CD4-positive, alpha-beta T cell (primary cell): ENCODE data around the gene SLC2A13. TPM values are rescaled to one million over a fixed set of nuclear protein-coding genes. Genes with fewer than 3 reads are reported as not detected.

ENCODE experiments used
- ATAC-seq: fragments of 200-7000 bp; cut with Tn5 transposase; one replicate; pipeline ENCODE4 v1.10.0; 2022; ENCODE audit warnings: mild to moderate bottlenecking; ENCODE audit not compliant: poor library complexity
- CTCF ChIA-PET: fragments of 350-600 bp; sonication (Branson Sonifier 250); formaldehyde crosslinking; loops from one replicate; lab custom pipeline; 2021; ENCODE audit warnings: antibody characterized with exemption, inconsistent platforms; lab: Charles Lee
- POLR2A ChIA-PET: fragments of 350-600 bp; sonication (Branson Sonifier 250); formaldehyde crosslinking; loops from one replicate; lab custom pipeline; 2021; ENCODE audit warnings: antibody characterized with exemption, inconsistent platforms; lab: Charles Lee
- DNase-seq, 14 experiments: peaks; one replicate each; pipeline ENCODE4 v3.0.0-alpha.2; 2013 to 2020; ENCODE audit warnings: mixed read lengths in 2 of 14
- H3K27ac ChIP-seq, 2 donors: one replicate each; pipeline versions ENCODE4 v1.5.1 to v1.7.0; 2013; ENCODE audit warnings: low read length in 2 of 2, low read depth in 1 of 2, mild to moderate bottlenecking in 1 of 2
- H3K27me3 ChIP-seq, 2 experiments: 1 replicate in 1 of 2; 2 replicates in 1 of 2; pipeline versions ENCODE4 v1.6.1 to v1.7.0; 2013; ENCODE audit warnings: low read length in 2 of 2, control low read depth in 1 of 2, mild to moderate bottlenecking in 1 of 2, moderate library complexity in 1 of 2; ENCODE audit not compliant: insufficient read depth in 2 of 2, control insufficient read depth in 1 of 2
- H3K36me3 ChIP-seq: one replicate; pipeline ENCODE4 v1.6.1; 2013; ENCODE audit warnings: low read length, control low read depth; ENCODE audit not compliant: insufficient read depth
- H3K4me1 ChIP-seq: one replicate; pipeline ENCODE4 v1.6.1; 2013; ENCODE audit warnings: low read length, control low read depth; ENCODE audit not compliant: insufficient read depth
- H3K4me3 ChIP-seq: one replicate; pipeline ENCODE4 v1.5.1; 2013; ENCODE audit warnings: mild to moderate bottlenecking, low read length, moderate library complexity
- H3K9me3 ChIP-seq, 2 experiments: 1 replicate in 1 of 2; 2 replicates in 1 of 2; pipeline versions ENCODE4 v1.6.1 to v1.7.0; 2013; ENCODE audit warnings: low read length in 2 of 2, mild to moderate bottlenecking in 2 of 2, control low read depth in 1 of 2, moderate library complexity in 1 of 2; ENCODE audit not compliant: control insufficient read depth in 1 of 2, insufficient read depth in 1 of 2
- H3K27ac Mint-ChIP-seq: one replicate; pipeline ENCODE4 v1.8.0; 2020; ENCODE audit warnings: mixed read lengths
- H3K27me3 Mint-ChIP-seq: one replicate; pipeline ENCODE4 v1.8.0; 2021; ENCODE audit warnings: mixed read lengths
- H3K36me3 Mint-ChIP-seq: one replicate; pipeline ENCODE4 v1.8.0; 2021; ENCODE audit warnings: low read depth, mixed read lengths
- H3K4me1 Mint-ChIP-seq: one replicate; pipeline ENCODE4 v1.8.0; 2021; ENCODE audit warnings: low read depth, mixed read lengths
- H3K4me3 Mint-ChIP-seq: one replicate; pipeline ENCODE4 v1.8.0; 2020; ENCODE audit warnings: mild to moderate bottlenecking, mixed read lengths
- H3K9me3 Mint-ChIP-seq: one replicate; pipeline ENCODE4 v1.8.0; 2020; ENCODE audit warnings: mixed read lengths
- CTCF ChIP-seq: fragments of 200-600 bp; IDR thresholded peaks from one replicate; pipeline ENCODE4 v1.8.0; 2022; ENCODE audit warnings: antibody characterized with exemption, mild to moderate bottlenecking
- intact Hi-C, 2 experiments: fragments of 100-400 bp; cut with DNase I in 1 of 2; cut with micrococcal nuclease in 1 of 2; formaldehyde crosslinking; loops; one replicate each; pipeline versions ENCODE4 v1.15.1 to v1.9.0; 2023 to 2025; cut with DNase I, micrococcal nuclease
- total RNA-seq, 174 experiments: library from RNA in 2 of 174; stranded (reverse) in 2 of 174; gene quantifications; one replicate each; pipeline ENCODE4 v1.2.3 and lab custom pipeline; 2021 to 2026

The SLC2A13 gene
- total RNA-seq, 2 experiments from 2014 or later, result 1.6 to 1.7 TPM

- H3K36me3 ChIP-seq, result no peaks in the 10 kb centered on the region
- POLR2A ChIA-PET, result no interaction called here
- Mint-ChIP-seq H3K4me1 (no peaks in the 10 kb centered on the region), H3K4me3 (no peak overlapping the region), H3K36me3 (no peaks in the 10 kb centered on the region), H3K27ac (no peak overlapping the region), H3K9me3 (peaks cover 6% of the 10 kb centered on the region), H3K27me3 (no peaks in the 10 kb centered on the region)
- no peak for TF ChIP-seq CTCF
- H3K9me3 ChIP-seq, result no peaks in the 10 kb centered on the region
- ATAC-seq (no peak), DNase-seq (no peak)
- H3K27me3 ChIP-seq, result no peaks in the 10 kb centered on the region
- intact Hi-C loops, result no loop called here
- H3K4me3 ChIP-seq, result no peak overlapping the region
- H3K27ac ChIP-seq, result no peak overlapping the region
- CTCF ChIA-PET, result no interaction called here
- no peaks in the 10 kb centered on the region for H3K4me1 ChIP-seq
These were observed 134.5 kb downstream of the SLC2A13 start for GRCh38 chr12:39971348-39971747.

- no peaks in the 10 kb centered on the region for H3K36me3 ChIP-seq
- H3K27me3 Mint-ChIP-seq, result no peaks in the 10 kb centered on the region
- intact Hi-C loops, result no loop called here
- H3K4me1 Mint-ChIP-seq, result no peaks in the 10 kb centered on the region
- ChIA-PET POLR2A (no interaction called here), CTCF (no interaction called here)
- DNase-seq (no peak), ATAC-seq (no peak)
- no peak for TF ChIP-seq CTCF
- H3K4me3 ChIP-seq, result no peak overlapping the region
- H3K27ac Mint-ChIP-seq, result no peak overlapping the region
- H3K9me3 Mint-ChIP-seq, result peaks cover 2% of the 10 kb centered on the region
- H3K4me1 ChIP-seq, result no peaks in the 10 kb centered on the region
- H3K36me3 Mint-ChIP-seq, result no peaks in the 10 kb centered on the region
- no peaks in the 10 kb centered on the region for H3K27me3 ChIP-seq
- no peak overlapping the region for H3K4me3 Mint-ChIP-seq
- no peak overlapping the region for H3K27ac ChIP-seq
- H3K9me3 ChIP-seq, result no peaks in the 10 kb centered on the region
These were observed 139.2 kb downstream of the SLC2A13 start for GRCh38 chr12:39966721-39967120.

GRCh38 chr12:39966256-39966655, 139.6 kb downstream of the SLC2A13 start:
- TF ChIP-seq CTCF, result no peak
- H3K9me3 ChIP-seq, result no peaks in the 10 kb centered on the region
- Mint-ChIP-seq H3K36me3 (no peaks in the 10 kb centered on the region), H3K9me3 (peaks cover 2% of the 10 kb centered on the region), H3K4me3 (no peak overlapping the region), H3K4me1 (no peaks in the 10 kb centered on the region), H3K27me3 (no peaks in the 10 kb centered on the region), H3K27ac (no peak overlapping the region)
- no peaks in the 10 kb centered on the region for H3K4me1 ChIP-seq
- intact Hi-C loops, result no loop called here
- POLR2A ChIA-PET, result no interaction called here
- no peaks in the 10 kb centered on the region for H3K36me3 ChIP-seq
- ATAC-seq (no peak), DNase-seq (no peak)
- H3K4me3 ChIP-seq, result no peak overlapping the region
- H3K27ac ChIP-seq, result no peak overlapping the region
- H3K27me3 ChIP-seq, result no peaks in the 10 kb centered on the region
- CTCF ChIA-PET, result no interaction called here
